Hair follicle dermal papilla cell (primary cell): ENCODE measurements around the gene ZXDA. TPM values are rescaled to one million over a fixed set of nuclear protein-coding genes. Genes with fewer than 3 reads are reported as not detected.

Experiments used
- total RNA-seq: library from RNA; depleted of rRNA; stranded (reverse); fragments of >200 nt; gene quantifications from 2 replicates; pipeline ENCODE4 v1.2.3, GENCODE V29; 2012

Gene ZXDA, protein sequence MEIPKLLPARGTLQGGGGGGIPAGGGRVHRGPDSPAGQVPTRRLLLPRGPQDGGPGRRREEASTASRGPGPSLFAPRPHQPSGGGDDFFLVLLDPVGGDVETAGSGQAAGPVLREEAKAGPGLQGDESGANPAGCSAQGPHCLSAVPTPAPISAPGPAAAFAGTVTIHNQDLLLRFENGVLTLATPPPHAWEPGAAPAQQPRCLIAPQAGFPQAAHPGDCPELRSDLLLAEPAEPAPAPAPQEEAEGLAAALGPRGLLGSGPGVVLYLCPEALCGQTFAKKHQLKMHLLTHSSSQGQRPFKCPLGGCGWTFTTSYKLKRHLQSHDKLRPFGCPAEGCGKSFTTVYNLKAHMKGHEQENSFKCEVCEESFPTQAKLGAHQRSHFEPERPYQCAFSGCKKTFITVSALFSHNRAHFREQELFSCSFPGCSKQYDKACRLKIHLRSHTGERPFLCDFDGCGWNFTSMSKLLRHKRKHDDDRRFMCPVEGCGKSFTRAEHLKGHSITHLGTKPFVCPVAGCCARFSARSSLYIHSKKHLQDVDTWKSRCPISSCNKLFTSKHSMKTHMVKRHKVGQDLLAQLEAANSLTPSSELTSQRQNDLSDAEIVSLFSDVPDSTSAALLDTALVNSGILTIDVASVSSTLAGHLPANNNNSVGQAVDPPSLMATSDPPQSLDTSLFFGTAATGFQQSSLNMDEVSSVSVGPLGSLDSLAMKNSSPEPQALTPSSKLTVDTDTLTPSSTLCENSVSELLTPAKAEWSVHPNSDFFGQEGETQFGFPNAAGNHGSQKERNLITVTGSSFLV
- total RNA-seq: 10.7 and 11.7 TPM in 2 replicates

GRCh38 chrX:57910287-57910912 lies at the start of gene ZXDA:
Gene ZXDA (minus strand): TSS chrX:57910458. CDS start chrX:57910420, 38 bp downstream.

Other genes starting within 250 kb of the ZXDA start
- gene NLRP2B, start 230.2 kb downstream of the ZXDA start, total RNA-seq: not detected in 2 replicates